ENCODE measurements around the gene TNNI3. TPM values are rescaled to one million over a fixed set of nuclear protein-coding genes. Genes with fewer than 3 reads are reported as not detected.
A peak's percentile ranks its signal among the peaks of the same experiment; 100 is the strongest.

TNNI3 gene
- total and polyA plus RNA-seq, 10 of the 15 experiments (the other 5 are each of a cell fraction or from before 2014, with no cell fraction given), result not detected

- Histone ChIP-seq H3K4me3 (peak overlapping the region; percentile 42; the same call in 1 of the 2 replicates), H3K9ac (ENCODE audit: control insufficient read depth, insufficient read depth, low read length) (no peak overlapping the region), H3K9me3 (replicated peaks; ENCODE audit: control insufficient read depth, insufficient read depth, low read length) (no peaks in the 10 kb centered on the region), H3K4me1 (ENCODE audit: control insufficient read depth, insufficient read depth, low read length) (peaks cover 14% of the 10 kb centered on the region), H3K4me2 (ENCODE audit: control insufficient read depth, insufficient read depth) (peak overlapping the region; percentile 5; the same call in 1 of the 2 replicates), H3K36me3 (ENCODE audit: control insufficient read depth in 2 of 2, insufficient read depth in 2 of 2, low read length in 1 of 2) (peaks cover 0 to 6% of the 10 kb centered on the region in 2 experiments; a peak in 3 of 4 replicates), H3K27ac (ENCODE audit: control insufficient read depth, insufficient read depth) (no peak overlapping the region), H3K27me3 (replicated peaks in 1 of 2; ENCODE audit: control insufficient read depth in 2 of 2, insufficient read depth in 2 of 2, low read length in 1 of 2) (no peaks in the 10 kb centered on the region), H3K79me2 (ENCODE audit: control insufficient read depth, insufficient read depth, low read length) (peaks cover 38% of the 10 kb centered on the region), H2AFZ (ENCODE audit: control insufficient read depth, low read depth, low read length) (no peak overlapping the region), H4K20me1 (ENCODE audit: control insufficient read depth, insufficient read depth) (peaks cover 3% of the 10 kb centered on the region; the same call in 1 of the 2 replicates)
- in situ Hi-C loops (cut with MboI) (no loop called here), intact Hi-C loops (cut with micrococcal nuclease; ENCODE audit: unreplicated experiment) (no loop called here)
- 74% methylated on average over 12 of the region's 12 CpGs for WGBS (ENCODE audit: insufficient coverage, insufficient replicate concordance, low lambda C conversion rate, missing lambda C conversion rate)
- TF ChIP-seq IRF3 (IDR thresholded peaks at IDR 0.05) (no peak), CBX5 (IDR thresholded peaks at IDR 0.05; ENCODE audit: low read depth) (no peak), RAD51 (IDR thresholded peaks at IDR 0.05) (no peak), NR2C1 (IDR thresholded peaks at IDR 0.05) (no peak), HCFC1 (IDR thresholded peaks at IDR 0.05; ENCODE audit: low read length) (no peak), BMI1 (IDR thresholded peaks at IDR 0.05; ENCODE audit: borderline replicate concordance) (peak; percentile 63; the same call in 1 of the 2 replicates), CHD1 (IDR thresholded peaks at IDR 0.05; ENCODE audit: low read depth, low read length) (no peak), TCF7 (IDR thresholded peaks at IDR 0.05; ENCODE audit: borderline replicate concordance) (no peak), ZNF24 (IDR thresholded peaks at IDR 0.05) (no peak), BHLHE40 (IDR thresholded peaks at IDR 0.05; ENCODE audit: borderline replicate concordance in 1 of 2, low read depth in 2 of 2, low read length in 1 of 2) (peak; percentile 85 to 91), EED (IDR thresholded peaks at IDR 0.05; ENCODE audit: low read depth) (peak; percentile 45; the same call in 1 of the 2 replicates), CBX3 (IDR thresholded peaks at IDR 0.05; ENCODE audit: borderline replicate concordance, low read depth) (no peak), ATF7 (IDR thresholded peaks at IDR 0.05; ENCODE audit: low read depth) (peak; percentile 44; the same call in 1 of the 2 replicates), NFYA (IDR thresholded peaks at IDR 0.05; ENCODE audit: borderline replicate concordance, low read depth, low read length) (no peak), ZZZ3 (IDR thresholded peaks at IDR 0.05; ENCODE audit: control insufficient read depth, insufficient read length, low read depth) (no peak), NFIC (IDR thresholded peaks at IDR 0.05; ENCODE audit: low read depth, low read length) (no peak), NFXL1 (IDR thresholded peaks at IDR 0.05; ENCODE audit: borderline replicate concordance) (no peak)
- TF ChIP-seq, protein P1, sequence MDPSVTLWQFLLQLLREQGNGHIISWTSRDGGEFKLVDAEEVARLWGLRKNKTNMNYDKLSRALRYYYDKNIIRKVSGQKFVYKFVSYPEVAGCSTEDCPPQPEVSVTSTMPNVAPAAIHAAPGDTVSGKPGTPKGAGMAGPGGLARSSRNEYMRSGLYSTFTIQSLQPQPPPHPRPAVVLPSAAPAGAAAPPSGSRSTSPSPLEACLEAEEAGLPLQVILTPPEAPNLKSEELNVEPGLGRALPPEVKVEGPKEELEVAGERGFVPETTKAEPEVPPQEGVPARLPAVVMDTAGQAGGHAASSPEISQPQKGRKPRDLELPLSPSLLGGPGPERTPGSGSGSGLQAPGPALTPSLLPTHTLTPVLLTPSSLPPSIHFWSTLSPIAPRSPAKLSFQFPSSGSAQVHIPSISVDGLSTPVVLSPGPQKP (IDR thresholded peaks at IDR 0.05; ENCODE audit: low read depth, low read length), result no peak
- no peak for FAIRE-seq
- CTCF ChIA-PET, result interaction anchor here (0.7 to 1.0 kb wide), 3 partner anchors 9 to 440 kb away, joined by 3 to 4 read pairs (median 3); no protein-coding TSS in a partner anchor
- RAD21 ChIA-PET (ENCODE audit: unreplicated experiment), result no interaction called here
- DNase-seq (ENCODE audit: low read depth, low spot score), result no peak
- TSS peak; percentile 30 for BruUV-seq (replicated peaks)
- no peak for ATAC-seq
- POLR2A ChIA-PET, result interaction anchor here (0.5 kb wide), 1 partner anchor 323 kb away, joined by 4 read pairs; no protein-coding TSS in a partner anchor
- SMC1A ChIA-PET (ENCODE audit: uncharacterized antibody, unreplicated experiment), result interaction anchor here (1.8 kb wide), 1 partner anchor 29 kb away, joined by 4 read pairs; no protein-coding TSS in a partner anchor
Observed at GRCh38 chr19:55113570-55114039, 43.9 kb downstream of the TNNI3 start.

Data from GM12878 (cell line).